ENCODE data around the gene MYLK. TPM values are rescaled to one million over a fixed set of nuclear protein-coding genes. Genes with fewer than 3 reads are reported as not detected.

MYLK gene
- total RNA-seq, 1 donor from 2014 or later = 20.1 TPM

GRCh38 chr3:123779655-123780231 lies 104.4 kb downstream of the MYLK start:
- Mint-ChIP-seq H3K9me3 (no peaks in the 10 kb centered on the region), H3K4me1 (no peaks in the 10 kb centered on the region), H3K36me3 (ENCODE audit: low read depth) (no peaks in the 10 kb centered on the region), H3K4me3 (no peak overlapping the region), H3K27me3 (ENCODE audit: low read depth) (no peaks in the 10 kb centered on the region), H3K27ac (ENCODE audit: unreplicated experiment) (no peak overlapping the region)
- TF ChIP-seq CTCF (conservative IDR thresholded peaks at IDR 0.05) = no peak
- no peak for DNase-seq (ENCODE audit: low read depth, low spot score)

- H3K9me3 Mint-ChIP-seq = no peaks in the 10 kb centered on the region
- H3K27me3 Mint-ChIP-seq (ENCODE audit: low read depth) = no peaks in the 10 kb centered on the region
Observed at GRCh38 chr3:123778991-123779622, 105.0 kb downstream of the MYLK start.

GRCh38 chr3:123778525-123778924 lies 105.6 kb downstream of the MYLK start:
- Mint-ChIP-seq H3K4me1 (peaks cover 10% of the 10 kb centered on the region), H3K9me3 (no peaks in the 10 kb centered on the region), H3K27me3 (ENCODE audit: low read depth) (no peaks in the 10 kb centered on the region), H3K36me3 (ENCODE audit: low read depth) (no peaks in the 10 kb centered on the region), H3K27ac (ENCODE audit: unreplicated experiment) (no peak overlapping the region), H3K4me3 (no peak overlapping the region)
- TF ChIP-seq CTCF (conservative IDR thresholded peaks at IDR 0.05) = no peak
- DNase-seq (ENCODE audit: low read depth, low spot score) = no peak

More at GRCh38 chr3:123778991-123779622, 105.0 kb downstream of the MYLK start:
- Mint-ChIP-seq H3K4me1 (peaks cover 4% of the 10 kb centered on the region), H3K4me3 (no peak overlapping the region), H3K36me3 (ENCODE audit: low read depth) (no peaks in the 10 kb centered on the region), H3K27ac (ENCODE audit: unreplicated experiment) (no peak overlapping the region)
- no peak for TF ChIP-seq CTCF (conservative IDR thresholded peaks at IDR 0.05)
- no peak for DNase-seq (ENCODE audit: low read depth, low spot score)

- DNase-seq (ENCODE audit: low read depth, low spot score) = no peak
- TF ChIP-seq CTCF (conservative IDR thresholded peaks at IDR 0.05) = no peak
- H3K27me3 Mint-ChIP-seq (ENCODE audit: low read depth) = no peaks in the 10 kb centered on the region
- H3K9me3 Mint-ChIP-seq = no peaks in the 10 kb centered on the region
- H3K36me3 Mint-ChIP-seq (ENCODE audit: low read depth) = no peaks in the 10 kb centered on the region
- no peak overlapping the region for H3K4me3 Mint-ChIP-seq
- peaks cover 12% of the 10 kb centered on the region for H3K4me1 Mint-ChIP-seq
- H3K27ac Mint-ChIP-seq (ENCODE audit: unreplicated experiment) = no peak overlapping the region
Observed at GRCh38 chr3:123776071-123776782, 107.9 kb downstream of the MYLK start.

- Mint-ChIP-seq H3K4me3 (no peak overlapping the region), H3K4me1 (peaks cover 12% of the 10 kb centered on the region), H3K27ac (ENCODE audit: unreplicated experiment) (no peak overlapping the region), H3K27me3 (ENCODE audit: low read depth) (no peaks in the 10 kb centered on the region), H3K36me3 (ENCODE audit: low read depth) (no peaks in the 10 kb centered on the region), H3K9me3 (no peaks in the 10 kb centered on the region)
- TF ChIP-seq CTCF (conservative IDR thresholded peaks at IDR 0.05) = no peak
- DNase-seq (ENCODE audit: low read depth, low spot score) = no peak
Observed at GRCh38 chr3:123774474-123774873, 109.7 kb downstream of the MYLK start.

Measured in neural crest cell (in vitro differentiated cells).